WTC11 (cell line): ENCODE results near the gene ZNF398. TPM values are rescaled to one million over a fixed set of nuclear protein-coding genes. Genes with fewer than 3 reads are reported as not detected.

Experiments used
- ATAC-seq: fragments of 200-7000 bp; cut with Tn5 transposase; 2 replicates; pipeline ENCODE4 v1.10.0; 2021; ENCODE audit warnings: mild to moderate bottlenecking, moderate library complexity
- CTCF ChIA-PET: fragments of 300-600 bp; sonication (Branson Sonifier 250); formaldehyde crosslinking; loops from one replicate; lab custom pipeline; 2021; ENCODE audit warnings: antibody characterized with exemption; lab: Charles Lee
- POLR2A ChIA-PET: fragments of 350-600 bp; sonication (Branson Sonifier 250); formaldehyde crosslinking; loops from one replicate; lab custom pipeline; 2021; ENCODE audit warnings: antibody characterized with exemption; lab: Charles Lee
- DNase-seq: peaks from one replicate; pipeline ENCODE4 v3.0.0; 2021; ENCODE audit warnings: low spot score
- H3K27ac Mint-ChIP-seq: 2 replicates; pipeline ENCODE4 v1.8.0; 2021; ENCODE audit warnings: mixed read lengths
- H3K27me3 Mint-ChIP-seq: 2 replicates; pipeline ENCODE4 v1.8.0; 2021; ENCODE audit warnings: low read depth, mild to moderate bottlenecking, moderate library complexity, mixed read lengths
- H3K36me3 Mint-ChIP-seq: 2 replicates; pipeline ENCODE4 v1.8.0; 2021; ENCODE audit warnings: mixed read lengths
- H3K4me1 Mint-ChIP-seq: 2 replicates; pipeline ENCODE4 v1.8.0; 2022; ENCODE audit warnings: mixed read lengths
- H3K4me3 Mint-ChIP-seq: 2 replicates; pipeline ENCODE4 v1.8.0; 2021; ENCODE audit warnings: mild to moderate bottlenecking, moderate library complexity, mixed read lengths
- H3K9me3 Mint-ChIP-seq: 2 replicates; pipeline ENCODE4 v1.8.0; 2021; ENCODE audit warnings: mixed read lengths
- ARID4B ChIP-seq: sonication (generic); formaldehyde crosslinking; IDR thresholded peaks from 2 replicates; pipeline ENCODE4 v1.8.0; 2023; ENCODE audit warnings: missing genetic modification reagents, mild to moderate bottlenecking, borderline replicate concordance
- CREM ChIP-seq: sonication (generic); formaldehyde crosslinking; IDR thresholded peaks from 2 replicates; pipeline ENCODE4 v1.8.1; 2022; ENCODE audit warnings: mild to moderate bottlenecking, missing genetic modification reagents, moderate library complexity
- JUN ChIP-seq: sonication (generic); formaldehyde crosslinking; IDR thresholded peaks from 2 replicates; pipeline ENCODE4 v1.8.0; 2023; ENCODE audit warnings: mild to moderate bottlenecking, missing genetic modification reagents
- MLX ChIP-seq: sonication (generic); formaldehyde crosslinking; IDR thresholded peaks from 2 replicates; pipeline ENCODE4 v1.8.1; 2023; ENCODE audit warnings: mild to moderate bottlenecking, missing genetic modification reagents, moderate library complexity
- MYBL2 ChIP-seq: sonication (generic); formaldehyde crosslinking; IDR thresholded peaks from 2 replicates; pipeline ENCODE4 v1.8.1; 2023; ENCODE audit warnings: mild to moderate bottlenecking, moderate library complexity, missing genetic modification reagents
- NFE2L1 ChIP-seq: sonication (generic); formaldehyde crosslinking; IDR thresholded peaks from 2 replicates; pipeline ENCODE4 v1.8.1; 2023; ENCODE audit warnings: missing genetic modification reagents
- NR1H2 ChIP-seq: sonication (generic); formaldehyde crosslinking; IDR thresholded peaks from 2 replicates; pipeline ENCODE4 v1.9.0; 2021; ENCODE audit warnings: mild to moderate bottlenecking, moderate library complexity, missing genetic modification reagents
- PREB ChIP-seq: sonication (generic); formaldehyde crosslinking; IDR thresholded peaks from 2 replicates; pipeline ENCODE4 v1.8.1; 2022; ENCODE audit warnings: mild to moderate bottlenecking, missing genetic modification reagents, moderate library complexity, borderline replicate concordance
- TP53 ChIP-seq: sonication (generic); formaldehyde crosslinking; IDR thresholded peaks from 2 replicates; pipeline ENCODE4 v1.8.1; 2023; ENCODE audit warnings: mild to moderate bottlenecking, missing genetic modification reagents
- USF2 ChIP-seq: sonication (generic); formaldehyde crosslinking; IDR thresholded peaks from 2 replicates; pipeline ENCODE4 v1.8.1; 2023; ENCODE audit warnings: mild to moderate bottlenecking, missing genetic modification reagents, moderate library complexity
- ZBTB21 ChIP-seq: sonication (generic); formaldehyde crosslinking; IDR thresholded peaks from 2 replicates; pipeline ENCODE4 v1.8.1; 2023; ENCODE audit warnings: mild to moderate bottlenecking, missing genetic modification reagents, borderline replicate concordance
- ZBTB43 ChIP-seq: sonication (generic); formaldehyde crosslinking; IDR thresholded peaks from 2 replicates; pipeline ENCODE4 v1.8.1; 2023; ENCODE audit warnings: mild to moderate bottlenecking, missing genetic modification reagents
- ZNF138 ChIP-seq: sonication (generic); formaldehyde crosslinking; conservative IDR thresholded peaks from 2 replicates; pipeline ENCODE4 v1.8.1; 2022; ENCODE audit warnings: mild to moderate bottlenecking, moderate library complexity, missing genetic modification reagents
- ZNF219 ChIP-seq: sonication (generic); formaldehyde crosslinking; IDR thresholded peaks from 2 replicates; pipeline ENCODE4 v1.8.0; 2023; ENCODE audit warnings: missing genetic modification reagents, mild to moderate bottlenecking, borderline replicate concordance
- total RNA-seq: library from RNA; stranded (reverse); gene quantifications from 3 replicates; pipeline ENCODE4 v1.2.3, GENCODE V29; 2021

ZNF398 gene
- total RNA-seq, 1 experiment from 2014 or later, result 63.2 TPM

- Mint-ChIP-seq H3K27me3 (no peaks in the 10 kb centered on the region), H3K36me3 (peaks cover 84% of the 10 kb centered on the region), H3K4me3 (no peak overlapping the region), H3K27ac (peak overlapping the region; percentile 38; the same call in 1 of the 2 replicates), H3K4me1 (peaks cover 16% of the 10 kb centered on the region), H3K9me3 (peaks cover 5% of the 10 kb centered on the region)
- POLR2A ChIA-PET, result no interaction called here
- DNase-seq, result no peak
- CTCF ChIA-PET, result no interaction called here
- TF ChIP-seq CREM (CRISPR knock-in tag) (no peak), NFE2L1 (CRISPR knock-in tag) (no peak), NR1H2 (CRISPR knock-in tag) (no peak), JUN (no peak), MLX (no peak), USF2 (CRISPR knock-in tag) (no peak), ZNF219 (CRISPR knock-in tag) (no peak)
- ATAC-seq, result no peak
Observed at GRCh38 chr7:149202831-149203231, 55.6 kb downstream of the ZNF398 start.

- peak overlapping the region; percentile 23 for H3K27ac Mint-ChIP-seq
- H3K9me3 Mint-ChIP-seq, result no peaks in the 10 kb centered on the region
- H3K4me1 Mint-ChIP-seq, result peaks cover 19% of the 10 kb centered on the region
- no peak for DNase-seq
- CTCF ChIA-PET, result interaction anchor here (2.2 kb wide), 1 partner anchor 10 kb away, joined by 9 read pairs; the partner anchor contains the start of gene ZNF282
- no peaks in the 10 kb centered on the region for H3K27me3 Mint-ChIP-seq
- H3K4me3 Mint-ChIP-seq, result no peak overlapping the region
- TF ChIP-seq MYBL2 (CRISPR knock-in tag) (no peak), ZBTB21 (CRISPR knock-in tag) (no peak), ARID4B (no peak), ZBTB43 (CRISPR knock-in tag) (no peak), ZNF138 (no peak), TP53 (CRISPR knock-in tag) (no peak), PREB (CRISPR knock-in tag) (no peak)
- TF ChIP-seq, all 79 proteins: peak for 0
- ATAC-seq, result peak; percentile 15
- POLR2A ChIA-PET, result no interaction called here
- peaks cover 80% of the 10 kb centered on the region for H3K36me3 Mint-ChIP-seq
Observed at GRCh38 chr7:149205690-149206381, 58.6 kb downstream of the ZNF398 start.
